GM12878 (cell line): ENCODE data around the gene NIPAL4.

Experiments used
- ETV6 ChIP-seq, 2 experiments: fragments of 450-650 bp in 1 of 2; IDR thresholded peaks in 1 of 2; conservative IDR thresholded peaks in 1 of 2; 2 replicates each; pipeline ENCODE4 v1.6.1; 2014; ENCODE audit warnings: antibody characterized with exemption in 1 of 2, borderline replicate concordance in 1 of 2, low read depth in 1 of 2, mild to moderate bottlenecking in 1 of 2, moderate library complexity in 1 of 2
- GATAD2B ChIP-seq: fragments of 450-650 bp; conservative IDR thresholded peaks from 2 replicates; pipeline ENCODE4 v1.6.1; 2017; ENCODE audit warnings: low read depth, mild to moderate bottlenecking, moderate library complexity
- NR2C1 ChIP-seq: fragments of 450-650 bp; IDR thresholded peaks from 2 replicates; pipeline ENCODE4 v1.6.1; 2017; ENCODE audit warnings: antibody characterized with exemption, mild to moderate bottlenecking, moderate library complexity
- POLR2A ChIP-seq: IDR thresholded peaks from 2 replicates; pipeline ENCODE4 v1.6.1; 2011; ENCODE audit warnings: low read depth, mild to moderate bottlenecking, low read length
- POLR2AphosphoS5 ChIP-seq: IDR thresholded peaks from 2 replicates; pipeline ENCODE4 v1.6.1; 2011; ENCODE audit warnings: mild to moderate bottlenecking, low read length, inconsistent platforms
- SPI1 ChIP-seq: IDR thresholded peaks from 2 replicates; pipeline ENCODE4 v1.6.1; 2011; ENCODE audit warnings: low read depth, mild to moderate bottlenecking, low read length, moderate library complexity, borderline replicate concordance; ENCODE audit not compliant: insufficient read depth
- TF ChIP-seq, protein P1 (sequence below), 3 experiments: IDR thresholded peaks in 2 of 3; conservative IDR thresholded peaks in 1 of 3; 2 replicates each; pipeline ENCODE4 v1.5.1; 2011; ENCODE audit warnings: low read depth in 3 of 3, low read length in 3 of 3, mild to moderate bottlenecking in 3 of 3, control low read depth in 2 of 3, moderate library complexity in 2 of 3, inconsistent platforms in 1 of 3, mixed read lengths in 1 of 3; ENCODE audit not compliant: control insufficient read depth in 2 of 3, insufficient read depth in 1 of 3; ENCODE audit errors: extremely low read depth in 1 of 3

GRCh38 chr5:157491471-157491995, 31.5 kb downstream of the NIPAL4 start:
- no peak for TF ChIP-seq POLR2A
- TF ChIP-seq NR2C1 = no peak
- TF ChIP-seq SPI1 = no peak
- TF ChIP-seq POLR2AphosphoS5 = no peak
- TF ChIP-seq GATAD2B = no peak
- TF ChIP-seq, protein P1, sequence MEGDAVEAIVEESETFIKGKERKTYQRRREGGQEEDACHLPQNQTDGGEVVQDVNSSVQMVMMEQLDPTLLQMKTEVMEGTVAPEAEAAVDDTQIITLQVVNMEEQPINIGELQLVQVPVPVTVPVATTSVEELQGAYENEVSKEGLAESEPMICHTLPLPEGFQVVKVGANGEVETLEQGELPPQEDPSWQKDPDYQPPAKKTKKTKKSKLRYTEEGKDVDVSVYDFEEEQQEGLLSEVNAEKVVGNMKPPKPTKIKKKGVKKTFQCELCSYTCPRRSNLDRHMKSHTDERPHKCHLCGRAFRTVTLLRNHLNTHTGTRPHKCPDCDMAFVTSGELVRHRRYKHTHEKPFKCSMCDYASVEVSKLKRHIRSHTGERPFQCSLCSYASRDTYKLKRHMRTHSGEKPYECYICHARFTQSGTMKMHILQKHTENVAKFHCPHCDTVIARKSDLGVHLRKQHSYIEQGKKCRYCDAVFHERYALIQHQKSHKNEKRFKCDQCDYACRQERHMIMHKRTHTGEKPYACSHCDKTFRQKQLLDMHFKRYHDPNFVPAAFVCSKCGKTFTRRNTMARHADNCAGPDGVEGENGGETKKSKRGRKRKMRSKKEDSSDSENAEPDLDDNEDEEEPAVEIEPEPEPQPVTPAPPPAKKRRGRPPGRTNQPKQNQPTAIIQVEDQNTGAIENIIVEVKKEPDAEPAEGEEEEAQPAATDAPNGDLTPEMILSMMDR (IDR thresholded peaks at IDR 0.05 in 2 of 3, conservative IDR thresholded peaks at IDR 0.05 in 1 of 3; ENCODE audit: control insufficient read depth in 2 of 3, extremely low read depth in 1 of 3, insufficient read depth in 1 of 3, low read depth in 3 of 3, low read length in 3 of 3) = no peak
- TF ChIP-seq ETV6 (conservative IDR thresholded peaks at IDR 0.05 in 1 of 2, IDR thresholded peaks at IDR 0.05 in 1 of 2; ENCODE audit: borderline replicate concordance in 1 of 2, low read depth in 1 of 2) = no peak
